Upper lobe of left lung (tissue), 4 donors: Measurements from ENCODE around the gene GRID1.

ENCODE experiments used
- POLR2AphosphoS5 ChIP-seq, 2 donors: sonication (generic); formaldehyde crosslinking; IDR thresholded peaks; one replicate each; pipeline ENCODE4 v1.5.1; 2017; ENCODE audit warnings: antibody characterized with exemption in 2 of 2
- TF ChIP-seq, protein P1 (sequence below), 6 experiments: fragments of 450-650 bp in 4 of 6; fragments of 200-600 bp in 2 of 6; sonication (generic) in 2 of 6; IDR thresholded peaks; one replicate each; pipeline ENCODE4 v1.5.1; 2016 to 2019; ENCODE audit warnings: antibody characterized with exemption in 6 of 6

- TF ChIP-seq, protein P1, sequence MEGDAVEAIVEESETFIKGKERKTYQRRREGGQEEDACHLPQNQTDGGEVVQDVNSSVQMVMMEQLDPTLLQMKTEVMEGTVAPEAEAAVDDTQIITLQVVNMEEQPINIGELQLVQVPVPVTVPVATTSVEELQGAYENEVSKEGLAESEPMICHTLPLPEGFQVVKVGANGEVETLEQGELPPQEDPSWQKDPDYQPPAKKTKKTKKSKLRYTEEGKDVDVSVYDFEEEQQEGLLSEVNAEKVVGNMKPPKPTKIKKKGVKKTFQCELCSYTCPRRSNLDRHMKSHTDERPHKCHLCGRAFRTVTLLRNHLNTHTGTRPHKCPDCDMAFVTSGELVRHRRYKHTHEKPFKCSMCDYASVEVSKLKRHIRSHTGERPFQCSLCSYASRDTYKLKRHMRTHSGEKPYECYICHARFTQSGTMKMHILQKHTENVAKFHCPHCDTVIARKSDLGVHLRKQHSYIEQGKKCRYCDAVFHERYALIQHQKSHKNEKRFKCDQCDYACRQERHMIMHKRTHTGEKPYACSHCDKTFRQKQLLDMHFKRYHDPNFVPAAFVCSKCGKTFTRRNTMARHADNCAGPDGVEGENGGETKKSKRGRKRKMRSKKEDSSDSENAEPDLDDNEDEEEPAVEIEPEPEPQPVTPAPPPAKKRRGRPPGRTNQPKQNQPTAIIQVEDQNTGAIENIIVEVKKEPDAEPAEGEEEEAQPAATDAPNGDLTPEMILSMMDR (IDR thresholded peaks at IDR 0.05): no peak
- no peak for TF ChIP-seq POLR2AphosphoS5 (IDR thresholded peaks at IDR 0.05)
These were observed 684.0 kb downstream of the GRID1 start for GRCh38 chr10:85682621-85683020.
